IPS-18c (cell line): ENCODE measurements around the gene BAG3.

Source experiments
- H3K4me3 ChIP-seq: 2 replicates; pipeline ENCODE4 v1.7.0; 2013; ENCODE audit warnings: low read depth, mild to moderate bottlenecking, low read length, moderate library complexity; ENCODE audit not compliant: insufficient read depth
- H3K9me3 ChIP-seq: one replicate; pipeline ENCODE4 v1.6.1; 2013; ENCODE audit warnings: mild to moderate bottlenecking, low read length, moderate library complexity; ENCODE audit not compliant: control insufficient read depth, insufficient read depth

BAG3 gene

GRCh38 chr10:119633538-119634218, 17.5 kb upstream of the BAG3 start:
- Histone ChIP-seq H3K9me3 (no peaks in the 10 kb centered on the region), H3K4me3 (no peak overlapping the region)

- Histone ChIP-seq H3K9me3 (no peaks in the 10 kb centered on the region), H3K4me3 (no peak overlapping the region)
Measured at GRCh38 chr10:119634219-119634544, 17.0 kb upstream of the BAG3 start.

GRCh38 chr10:119637631-119638030, 13.5 kb upstream of the BAG3 start:
- H3K4me3 ChIP-seq: no peak overlapping the region
- H3K9me3 ChIP-seq: no peaks in the 10 kb centered on the region

- H3K4me3 ChIP-seq: no peak overlapping the region
- H3K9me3 ChIP-seq: no peaks in the 10 kb centered on the region
Measured at GRCh38 chr10:119638982-119639381, 12.2 kb upstream of the BAG3 start.

GRCh38 chr10:119640384-119640783, 10.8 kb upstream of the BAG3 start:
- Histone ChIP-seq H3K9me3 (no peaks in the 10 kb centered on the region), H3K4me3 (no peak overlapping the region)

GRCh38 chr10:119640875-119641526, 10.2 kb upstream of the BAG3 start:
- H3K4me3 ChIP-seq: no peak overlapping the region

GRCh38 chr10:119642556-119643111, 8.5 kb upstream of the BAG3 start:
- no peak overlapping the region for H3K4me3 ChIP-seq
- no peaks in the 10 kb centered on the region for H3K9me3 ChIP-seq

More at GRCh38 chr10:119640875-119641526, 10.2 kb upstream of the BAG3 start:
- no peaks in the 10 kb centered on the region for H3K9me3 ChIP-seq

GRCh38 chr10:119643306-119644204, 7.6 kb upstream of the BAG3 start:
- H3K9me3 ChIP-seq: no peaks in the 10 kb centered on the region
- H3K4me3 ChIP-seq: no peak overlapping the region

GRCh38 chr10:119644205-119644814, 6.9 kb upstream of the BAG3 start:
- Histone ChIP-seq H3K9me3 (no peaks in the 10 kb centered on the region), H3K4me3 (no peak overlapping the region)

- H3K4me3 ChIP-seq: no peak overlapping the region
Measured at GRCh38 chr10:119644994-119645393, 6.2 kb upstream of the BAG3 start.

GRCh38 chr10:119650062-119650461, 1.1 kb upstream of the BAG3 start:
- Histone ChIP-seq H3K4me3 (no peak overlapping the region), H3K9me3 (no peaks in the 10 kb centered on the region)

More at GRCh38 chr10:119644994-119645393, 6.2 kb upstream of the BAG3 start:
- no peaks in the 10 kb centered on the region for H3K9me3 ChIP-seq

- no peaks in the 10 kb centered on the region for H3K9me3 ChIP-seq
- peak overlapping the region; percentile 80 for H3K4me3 ChIP-seq
Measured at GRCh38 chr10:119651514-119652360, 557 bp downstream of the BAG3 start.

GRCh38 chr10:119652361-119652730, 1.2 kb downstream of the BAG3 start:
- Histone ChIP-seq H3K4me3 (peak overlapping the region; percentile 80), H3K9me3 (no peaks in the 10 kb centered on the region)

- H3K9me3 ChIP-seq: no peaks in the 10 kb centered on the region
- no peak overlapping the region for H3K4me3 ChIP-seq
Measured at GRCh38 chr10:119653209-119653608, 2.0 kb downstream of the BAG3 start.

- H3K4me3 ChIP-seq: no peak overlapping the region
- no peaks in the 10 kb centered on the region for H3K9me3 ChIP-seq
Measured at GRCh38 chr10:119653916-119654315, 2.7 kb downstream of the BAG3 start.

GRCh38 chr10:119654540-119654939, 3.4 kb downstream of the BAG3 start:
- Histone ChIP-seq H3K4me3 (no peak overlapping the region), H3K9me3 (no peaks in the 10 kb centered on the region)
